GM13976 (cell line): Measurements from ENCODE around the gene PGM1.

Source experiments
- DNase-seq: peaks from one replicate; pipeline ENCODE4 v3.0.0; 2012; ENCODE audit warnings: low spot score
- CTCF ChIP-seq: IDR thresholded peaks from 2 replicates; pipeline ENCODE4 v1.5.1; 2012; ENCODE audit warnings: borderline replicate concordance, mild to moderate bottlenecking; ENCODE audit not compliant: insufficient read depth; ENCODE audit errors: extremely low read depth, missing control alignments, control extremely low read depth
- in situ Hi-C: fragments of 300-500 bp; cut with MboI; formaldehyde crosslinking; loops from one replicate; pipeline ENCODE4 v1.12.0; 2022; ENCODE audit warnings: low sequenced_read_pairs, mixed read lengths, inconsistent platforms; ENCODE audit not compliant: unreplicated experiment

Gene PGM1

GRCh38 chr1:63703701-63704107 is 110.5 kb downstream of the PGM1 start:
- in situ Hi-C loops, result loop anchor here (10.0 kb wide), 1 partner anchor 441 kb away; no protein-coding TSS in a partner anchor
- TF ChIP-seq CTCF, result no peak
- DNase-seq, result no peak

GRCh38 chr1:63704443-63704842 is 111.2 kb downstream of the PGM1 start:
- in situ Hi-C loops, result loop anchor here (10.0 kb wide), 1 partner anchor 440 kb away; no protein-coding TSS in a partner anchor
- no peak for DNase-seq
- no peak for TF ChIP-seq CTCF

GRCh38 chr1:63705078-63705477 is 111.9 kb downstream of the PGM1 start:
- TF ChIP-seq CTCF, result no peak
- DNase-seq, result no peak
- in situ Hi-C loops, result loop anchor here (10.0 kb wide), 1 partner anchor 440 kb away; no protein-coding TSS in a partner anchor

- TF ChIP-seq CTCF, result no peak
- in situ Hi-C loops, result loop anchor here (10.0 kb wide), 1 partner anchor 435 kb away; no protein-coding TSS in a partner anchor
Observed at GRCh38 chr1:63709267-63709828, 116.1 kb downstream of the PGM1 start.

More at GRCh38 chr1:63709267-63709828, 116.1 kb downstream of the PGM1 start:
- DNase-seq, result no peak
